GM21360 (cell line): ENCODE results near the gene CCDC27.

ENCODE experiments used
- ATAC-seq: cut with Tn5 transposase; IDR thresholded peaks from one replicate; pipeline ENCODE4 v1.9.1; 2021; ENCODE audit warnings: mild to moderate bottlenecking, moderate library complexity; ENCODE audit not compliant: unreplicated experiment

The CCDC27 gene

GRCh38 chr1:3752400-3752945 is at the start of gene CCDC27:
Gene CCDC27 (plus strand): TSS chr1:3752450. CDS start chr1:3752482, 32 bp downstream.
- ATAC-seq, result no peak

- no peak for ATAC-seq
Measured at GRCh38 chr1:3702528-3702927, 49.7 kb upstream of the CCDC27 start.

DNA sequence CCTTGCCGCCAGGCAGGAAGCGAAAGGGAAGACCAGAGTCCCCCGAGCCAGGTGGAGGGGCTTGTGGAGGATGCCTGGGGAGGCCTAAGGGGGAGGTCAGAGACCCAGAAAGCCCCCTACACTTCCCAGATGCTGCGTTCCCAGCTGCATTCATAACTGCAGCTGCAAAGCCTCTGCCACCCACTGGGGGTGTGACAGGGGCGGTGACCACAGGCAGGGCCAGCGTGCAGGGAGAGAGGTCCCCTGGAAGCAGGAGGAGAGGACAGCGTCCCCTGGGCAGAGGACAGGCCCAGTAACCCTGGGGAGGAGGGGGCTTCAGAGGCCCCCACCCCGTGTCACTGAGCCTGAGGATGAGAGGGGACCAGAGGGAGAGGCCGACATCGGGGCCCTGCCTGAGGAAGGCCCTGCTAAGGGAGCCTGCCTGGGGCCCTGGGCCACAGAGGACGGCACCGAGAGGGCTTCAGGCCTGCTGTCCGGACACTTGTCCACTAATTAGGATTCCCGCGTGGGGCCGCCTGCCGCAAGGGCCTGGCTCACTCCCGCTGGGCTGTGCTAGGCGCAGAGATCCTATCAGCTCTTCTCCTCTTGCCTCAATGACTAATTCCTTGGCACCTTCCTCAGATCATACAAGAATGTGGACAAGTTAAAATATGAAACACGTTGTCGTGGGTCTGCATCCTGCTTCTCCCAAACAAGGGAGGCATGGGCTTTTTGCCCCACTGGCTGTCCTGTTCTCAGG is 49.1 kb upstream of the CCDC27 start:
- ATAC-seq, result no peak

DNA sequence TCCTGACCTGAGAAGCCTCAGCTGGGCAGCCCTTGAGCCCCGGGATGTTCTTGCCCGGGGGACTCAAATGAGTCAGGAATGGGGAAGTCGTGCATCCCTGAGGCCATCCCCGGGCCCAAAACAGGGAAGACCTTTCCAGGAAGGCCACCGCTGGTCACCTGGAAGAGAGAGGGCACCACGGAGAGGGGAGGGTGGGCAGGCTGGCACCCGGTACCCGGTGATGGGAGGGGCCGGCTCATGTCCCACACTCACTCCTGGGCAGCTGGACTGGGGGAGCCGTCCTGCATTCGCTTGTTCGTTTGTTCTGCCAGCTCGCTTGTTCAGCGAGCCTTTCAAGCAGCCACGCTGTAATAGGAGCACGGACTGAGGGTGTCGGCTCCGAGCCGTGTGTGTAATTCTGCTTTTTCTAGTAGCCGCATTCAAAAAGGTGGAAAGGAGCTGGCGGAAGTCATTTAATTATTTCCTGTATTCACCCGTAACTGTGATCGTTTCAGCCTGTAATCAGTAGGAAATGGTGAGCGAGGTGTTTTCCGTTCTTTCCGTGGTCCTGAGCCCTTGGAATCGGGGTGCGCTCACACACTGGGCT is 48.4 kb upstream of the CCDC27 start:
- no peak for ATAC-seq

DNA sequence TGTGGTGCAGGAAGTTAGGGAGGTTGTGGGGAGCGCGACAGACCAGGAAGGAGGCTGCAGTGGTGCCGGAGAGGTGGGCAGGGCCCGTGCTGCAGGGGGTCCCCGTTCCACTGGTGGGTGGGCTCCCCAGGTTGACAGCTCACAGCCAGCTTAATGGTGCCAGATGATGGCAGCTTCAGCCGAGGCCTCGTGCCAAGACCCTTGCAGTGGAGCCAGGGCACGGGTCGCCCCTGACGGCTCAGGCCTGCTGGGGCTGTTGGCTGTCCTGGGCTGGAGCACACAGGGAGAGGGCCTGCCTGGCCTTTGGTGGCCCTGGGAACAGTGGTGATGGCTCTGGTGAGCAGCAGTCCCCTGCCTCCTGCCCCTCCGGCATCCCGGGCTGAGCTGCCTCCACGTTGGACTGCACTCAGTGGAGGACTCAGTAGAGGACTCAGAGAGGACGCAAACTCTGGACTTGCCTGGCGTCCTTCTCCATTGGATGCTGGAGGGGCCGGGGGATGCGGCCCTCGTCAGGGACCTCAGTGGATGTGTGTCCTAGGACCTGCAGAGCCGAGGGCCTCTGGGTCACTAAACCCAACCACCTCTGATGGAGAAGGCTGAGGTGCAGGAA is 46.8 kb upstream of the CCDC27 start:
- no peak for ATAC-seq

GRCh38 chr1:3706651-3707297 is 45.5 kb upstream of the CCDC27 start:
- no peak for ATAC-seq

DNA sequence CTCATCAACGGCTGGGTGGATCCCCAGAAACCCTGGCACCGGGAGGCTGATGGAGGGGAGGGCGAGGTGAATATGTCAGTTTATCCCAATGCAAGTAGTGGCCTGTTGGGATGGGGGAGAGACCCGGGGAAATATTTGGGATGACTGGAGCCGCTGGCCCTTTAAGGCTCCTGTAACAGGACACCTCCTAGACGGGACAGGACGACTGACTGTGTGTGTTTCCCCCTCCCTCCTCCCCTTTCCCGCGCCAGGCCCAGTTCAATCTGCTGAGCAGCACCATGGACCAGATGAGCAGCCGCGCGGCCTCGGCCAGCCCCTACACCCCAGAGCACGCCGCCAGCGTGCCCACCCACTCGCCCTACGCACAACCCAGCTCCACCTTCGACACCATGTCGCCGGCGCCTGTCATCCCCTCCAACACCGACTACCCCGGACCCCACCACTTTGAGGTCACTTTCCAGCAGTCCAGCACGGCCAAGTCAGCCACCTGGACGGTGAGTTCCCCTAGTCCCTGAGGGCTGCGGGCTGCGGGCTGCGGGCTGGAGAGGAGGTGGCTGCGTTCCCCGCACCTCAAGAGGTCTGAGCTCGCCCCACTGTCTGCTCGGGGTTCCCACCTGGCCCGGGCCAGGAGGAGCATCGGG is 44.8 kb upstream of the CCDC27 start:
- no peak for ATAC-seq

DNA sequence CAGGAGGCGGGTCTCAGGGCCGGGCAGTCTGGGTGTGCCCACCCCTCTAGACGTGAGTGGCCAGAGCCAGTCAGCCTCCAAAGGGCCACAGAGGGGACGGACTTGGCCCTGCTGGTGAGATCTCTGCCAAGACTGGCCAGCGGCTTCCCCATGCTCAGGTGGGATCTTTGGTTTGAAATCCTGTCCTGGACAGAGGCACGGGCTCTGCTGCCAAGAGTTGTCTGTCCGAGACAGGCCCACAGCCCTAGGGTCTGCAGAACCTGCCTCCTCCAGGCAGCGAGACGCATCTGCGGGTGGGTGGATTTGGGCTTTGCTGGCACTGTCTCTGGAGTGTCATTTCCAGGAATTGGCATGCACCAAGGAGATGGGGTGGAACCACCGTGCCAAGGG is 44.3 kb upstream of the CCDC27 start:
- ATAC-seq, result no peak

GRCh38 chr1:3708791-3709190 is 43.5 kb upstream of the CCDC27 start:
- ATAC-seq, result no peak

GRCh38 chr1:3710251-3710650 is 42.0 kb upstream of the CCDC27 start:
- ATAC-seq, result no peak

DNA sequence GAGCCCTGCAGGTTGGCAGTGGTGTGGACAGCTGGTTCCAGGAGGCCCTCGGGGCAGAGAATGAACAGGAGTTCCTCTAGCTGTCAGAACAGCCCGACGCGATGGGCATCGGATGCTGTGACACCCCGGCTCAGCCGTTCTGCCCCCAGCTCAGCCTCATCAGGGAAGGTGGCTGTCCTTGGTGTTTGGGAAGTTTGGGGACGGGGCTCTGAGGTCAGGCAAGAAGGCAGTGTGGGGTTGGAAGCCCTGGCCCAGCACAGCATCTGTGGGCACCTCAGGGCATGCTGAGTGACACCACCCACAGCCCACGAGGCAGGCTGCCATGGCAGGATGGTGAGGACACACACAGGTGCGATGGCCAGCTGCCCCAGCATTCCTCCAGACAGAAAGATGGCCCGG is 40.9 kb upstream of the CCDC27 start:
- ATAC-seq, result no peak

DNA sequence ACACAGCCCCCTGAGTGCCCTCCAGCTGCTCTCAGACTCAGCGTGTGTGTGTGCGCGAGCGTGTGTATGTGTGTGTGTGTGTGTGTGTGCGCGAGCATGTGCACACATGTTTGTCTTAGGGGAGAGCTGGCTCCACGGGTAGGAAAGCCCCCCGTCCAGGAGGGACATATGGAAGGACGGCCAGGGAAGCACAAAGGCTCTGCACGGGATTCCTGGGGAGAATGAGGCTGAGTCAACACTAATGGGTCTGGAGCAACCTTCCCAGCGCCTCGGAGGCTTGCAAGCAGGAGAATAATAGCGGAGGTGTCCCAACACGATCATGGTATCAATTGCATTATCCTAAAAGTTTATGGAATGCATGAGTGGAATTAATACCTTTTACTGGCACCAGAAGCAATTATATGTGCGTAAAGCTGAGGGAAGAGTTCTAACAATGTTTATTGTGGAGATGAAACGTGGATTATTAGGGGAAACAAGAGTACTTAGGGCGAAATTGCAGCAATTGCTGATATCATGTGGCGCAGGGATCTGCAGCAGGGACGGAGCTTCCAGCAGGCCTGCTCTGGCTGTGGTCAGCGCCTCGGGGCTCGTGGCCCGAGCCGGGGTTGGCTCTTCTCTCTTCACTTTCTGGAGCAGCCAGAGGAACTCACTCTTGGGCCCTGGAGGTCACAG is 40.3 kb upstream of the CCDC27 start:
- no peak for ATAC-seq

DNA sequence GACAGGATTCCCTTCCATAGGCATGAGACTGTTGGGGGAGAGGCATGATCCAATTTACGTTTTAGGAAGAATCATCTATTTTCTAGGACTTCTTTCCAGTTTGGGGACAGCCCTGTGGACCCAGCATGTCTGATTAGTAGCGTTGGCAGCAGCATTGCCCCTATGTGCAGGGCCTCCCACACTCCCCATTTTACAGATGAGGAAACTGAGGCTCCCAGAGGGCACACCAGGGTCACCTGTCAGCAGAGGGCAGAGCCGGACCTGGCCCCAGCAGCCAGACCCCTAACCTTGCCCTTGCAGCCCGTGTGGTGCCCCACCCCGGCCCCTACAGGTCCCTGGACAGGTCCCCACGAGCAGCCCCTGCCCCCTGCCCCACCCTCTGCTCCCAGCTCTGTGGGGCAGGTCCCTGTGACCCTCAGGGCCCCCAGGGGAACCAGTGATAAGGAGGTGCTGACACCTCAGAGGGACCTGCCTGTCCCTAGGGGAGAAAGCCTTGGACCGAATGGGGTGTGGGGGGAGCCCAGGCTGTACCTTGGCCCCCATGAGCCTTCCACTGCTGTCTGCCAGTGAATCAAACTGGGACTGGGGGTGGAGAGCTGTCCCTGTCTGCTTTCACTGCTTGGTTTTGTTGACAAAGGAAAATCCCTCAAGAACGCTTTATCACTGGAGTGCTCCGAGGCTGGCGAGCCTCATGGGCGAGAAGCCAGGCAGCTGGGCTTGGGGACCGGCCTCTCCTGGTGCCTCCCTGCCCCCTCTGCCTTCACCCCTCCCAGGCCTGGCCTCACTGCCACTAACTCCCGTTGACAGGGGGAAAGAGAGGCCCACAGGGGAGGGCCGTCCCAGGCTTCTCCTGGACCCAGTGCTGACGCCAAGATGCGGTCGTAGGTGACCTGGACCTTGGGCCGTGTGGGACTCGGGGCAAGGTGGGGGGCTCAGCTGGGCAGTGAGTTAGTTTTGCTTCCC is 39.4 kb upstream of the CCDC27 start:
- ATAC-seq, result no peak

- ATAC-seq, result no peak
Measured at GRCh38 chr1:3713840-3714239, 38.4 kb upstream of the CCDC27 start.

DNA sequence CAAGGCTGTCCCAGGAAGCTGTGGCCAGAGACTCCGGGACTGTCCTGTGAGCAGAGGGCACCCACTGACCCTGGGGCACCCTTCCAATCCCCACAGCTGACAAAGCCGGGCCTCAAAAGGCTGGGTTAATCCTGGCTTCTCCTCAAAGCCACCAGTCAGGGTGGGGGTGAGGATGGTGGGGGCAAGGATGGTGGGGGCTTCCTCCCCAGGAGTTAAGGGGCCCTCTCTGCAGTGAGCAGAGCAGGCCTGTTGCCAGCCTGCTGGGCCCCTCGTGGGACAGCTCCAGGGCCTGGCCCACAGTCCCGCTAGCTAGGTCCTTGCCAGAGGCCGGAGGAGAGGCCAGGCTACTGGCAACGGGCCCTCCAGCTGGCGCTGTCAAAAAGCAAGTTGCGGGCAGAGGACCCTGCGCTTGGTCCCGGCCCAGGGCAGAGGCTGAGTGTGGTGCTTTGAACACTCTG is 37.9 kb upstream of the CCDC27 start:
- ATAC-seq, result no peak

DNA sequence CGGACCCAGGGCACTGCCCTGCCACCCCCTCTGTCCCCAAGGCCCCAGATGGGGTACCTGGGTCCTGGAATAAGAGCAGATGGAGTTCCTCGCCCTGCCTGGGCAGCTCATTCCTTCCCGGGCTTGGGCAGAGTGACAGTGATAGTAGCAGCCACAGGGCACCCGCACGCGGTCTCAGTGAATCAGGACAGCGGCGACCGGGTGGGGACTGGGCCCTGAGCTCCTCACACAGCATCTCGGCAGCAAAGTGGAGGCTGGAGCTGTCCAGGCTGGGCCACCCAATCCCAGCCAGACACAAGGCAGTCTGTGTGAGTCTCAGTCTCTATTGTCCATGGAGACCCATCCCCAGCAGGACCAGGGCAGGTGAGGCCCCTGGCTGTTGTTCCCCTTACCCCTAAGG is 37.4 kb upstream of the CCDC27 start:
- no peak for ATAC-seq

DNA sequence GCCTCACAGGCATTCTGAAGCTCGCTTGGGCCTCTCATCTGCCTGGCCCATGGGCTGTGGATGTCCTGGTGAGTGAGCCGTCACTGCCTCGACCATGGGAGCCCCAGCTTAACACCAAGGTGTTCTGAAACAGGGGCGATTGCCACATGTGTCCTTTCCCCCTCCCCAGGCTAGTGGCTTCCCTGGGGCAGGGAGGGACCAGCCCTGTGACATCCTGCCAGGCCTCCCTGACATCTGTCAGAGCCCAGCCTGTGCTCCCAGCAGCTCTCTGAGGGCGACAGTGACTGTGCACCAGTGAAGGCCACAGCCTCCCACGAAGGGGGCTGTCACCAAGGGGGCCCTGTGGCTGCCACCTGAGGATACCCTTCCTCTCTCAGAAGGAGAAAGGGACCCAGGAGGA is 35.9 kb upstream of the CCDC27 start:
- no peak for ATAC-seq

GRCh38 chr1:3717041-3717714 is 35.1 kb upstream of the CCDC27 start:
- no peak for ATAC-seq
